Smooth muscle cell (in vitro differentiated cells): ENCODE measurements around the gene TBCD. TPM values are rescaled to one million over a fixed set of nuclear protein-coding genes. Genes with fewer than 3 reads are reported as not detected.
A peak's percentile ranks its signal among the peaks of the same experiment; 100 is the strongest.

Experiments
- DNase-seq: peaks from one replicate; lab custom pipeline; 2025; ENCODE audit not compliant: unreplicated experiment; lab: John Stamatoyannopoulos, UW
- H2AFZ ChIP-seq: fragments of 200-600 bp; sonication (generic); 2 replicates; pipeline ENCODE4 v1.6.0; 2016; ENCODE audit warnings: antibody characterized with exemption, low read depth, mild to moderate bottlenecking
- H3F3A ChIP-seq: fragments of 200-600 bp; sonication (generic); 2 replicates; pipeline ENCODE4 v1.6.0; 2017; ENCODE audit warnings: antibody characterized with exemption, low read depth
- H3K27ac ChIP-seq: fragments of 200-600 bp; sonication (generic); 2 replicates; pipeline ENCODE4 v1.5.1; 2016; ENCODE audit warnings: low read depth, mild to moderate bottlenecking
- H3K27me3 ChIP-seq: fragments of 200-600 bp; sonication (generic); 2 replicates; pipeline ENCODE4 v1.6.1; 2016; ENCODE audit warnings: low read depth, mild to moderate bottlenecking
- H3K36me3 ChIP-seq: fragments of 200-600 bp; sonication (generic); 2 replicates; pipeline ENCODE4 v1.5.1; 2016; ENCODE audit warnings: low read depth
- H3K4me1 ChIP-seq: fragments of 200-600 bp; sonication (generic); 2 replicates; pipeline ENCODE4 v1.5.1; 2016; ENCODE audit warnings: low read depth
- H3K4me2 ChIP-seq: fragments of 200-600 bp; sonication (generic); 2 replicates; pipeline ENCODE4 v1.6.0; 2016; ENCODE audit warnings: mild to moderate bottlenecking
- H3K4me3 ChIP-seq: fragments of 200-600 bp; sonication (generic); 2 replicates; pipeline ENCODE4 v1.5.1; 2016; ENCODE audit warnings: mild to moderate bottlenecking
- H3K79me2 ChIP-seq: fragments of 200-600 bp; sonication (generic); 2 replicates; pipeline ENCODE4 v1.6.0; 2016; ENCODE audit warnings: low read depth, mild to moderate bottlenecking
- H3K9ac ChIP-seq: fragments of 200-600 bp; sonication (generic); 2 replicates; pipeline ENCODE4 v1.6.0; 2016; ENCODE audit warnings: low read depth
- H3K9me3 ChIP-seq: fragments of 200-600 bp; sonication (generic); replicated peaks from 2 replicates; pipeline ENCODE4 v1.5.1; 2016; ENCODE audit warnings: low read depth
- H4K20me1 ChIP-seq: fragments of 200-600 bp; sonication (generic); 2 replicates; pipeline ENCODE4 v1.6.0; 2016; ENCODE audit warnings: low read depth
- WGBS: methylation state at CpG from one replicate; pipeline ENCODE4 v1.1.7; 2016; ENCODE audit warnings: low lambda C conversion rate; 5-methylcytosine and 5-hydroxymethylcytosine counted together
- polyA plus RNA-seq: library from polyadenylated mRNA; unstranded; fragments of >200 nt; fragmentation: Nextera tagmentation; extraction: Ambion mirVana; gene quantifications from 2 replicates; pipeline ENCODE4 v1.2.1, GENCODE V29; 2016
- total RNA-seq: library from RNA; depleted of rRNA; stranded (reverse); fragments of >200 nt; gene quantifications from 2 replicates; pipeline ENCODE4 v1.2.3, GENCODE V29; 2014
- TF ChIP-seq, protein P1 (sequence below): fragments of 200-600 bp; sonication (generic); IDR thresholded peaks from 2 replicates; pipeline ENCODE4 v1.5.1; 2017; ENCODE audit warnings: borderline replicate concordance, mild to moderate bottlenecking, antibody characterized with exemption; ENCODE audit not compliant: insufficient read depth, poor library complexity, severe bottlenecking

TBCD gene
- total and polyA plus RNA-seq, 2 experiments from 2014 or later: 29.1 to 38.8 TPM

DNA sequence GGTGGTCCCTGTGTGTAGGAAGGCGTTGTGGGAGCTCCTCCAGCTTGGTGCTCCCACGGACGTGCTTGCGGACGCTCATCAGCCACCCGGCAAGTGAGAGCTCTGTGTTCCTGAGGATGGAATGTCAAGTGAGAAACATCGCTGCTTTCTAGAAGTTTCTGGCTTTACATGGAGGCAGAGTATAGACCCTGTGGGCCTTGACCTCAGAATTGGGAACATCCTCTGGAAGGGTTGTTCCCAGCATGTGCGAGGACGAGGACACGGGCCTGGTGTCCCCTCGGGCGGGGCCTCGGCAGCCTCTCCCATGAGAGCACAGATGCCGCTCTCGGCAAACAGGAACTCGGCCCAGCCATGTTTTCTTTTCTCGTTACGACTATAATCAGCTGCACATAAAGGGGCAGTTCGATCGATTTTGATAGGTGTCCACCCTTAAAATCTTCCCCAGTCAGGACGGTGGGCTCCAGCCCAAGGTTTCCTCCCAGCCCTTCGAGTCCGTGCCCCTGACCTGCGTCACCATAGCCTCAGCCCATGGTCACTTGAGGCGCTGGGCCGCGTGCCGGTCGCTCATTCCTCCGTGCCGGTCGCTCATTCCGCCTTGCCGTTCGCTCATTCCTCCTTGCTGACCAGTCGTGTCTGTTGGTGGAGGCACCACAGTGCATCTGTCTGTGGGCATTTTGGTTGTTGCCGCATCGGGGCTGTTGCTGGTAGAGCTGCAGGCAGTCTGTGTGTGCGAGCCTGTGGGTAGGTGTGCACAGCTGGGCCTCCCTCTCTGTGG is 179.2 kb downstream of the TBCD start:
- peak overlapping the region; percentile 74 for H3K27ac ChIP-seq
- H2AFZ ChIP-seq: no peak overlapping the region
- H3K4me3 ChIP-seq: no peak overlapping the region
- TF ChIP-seq, protein P1, sequence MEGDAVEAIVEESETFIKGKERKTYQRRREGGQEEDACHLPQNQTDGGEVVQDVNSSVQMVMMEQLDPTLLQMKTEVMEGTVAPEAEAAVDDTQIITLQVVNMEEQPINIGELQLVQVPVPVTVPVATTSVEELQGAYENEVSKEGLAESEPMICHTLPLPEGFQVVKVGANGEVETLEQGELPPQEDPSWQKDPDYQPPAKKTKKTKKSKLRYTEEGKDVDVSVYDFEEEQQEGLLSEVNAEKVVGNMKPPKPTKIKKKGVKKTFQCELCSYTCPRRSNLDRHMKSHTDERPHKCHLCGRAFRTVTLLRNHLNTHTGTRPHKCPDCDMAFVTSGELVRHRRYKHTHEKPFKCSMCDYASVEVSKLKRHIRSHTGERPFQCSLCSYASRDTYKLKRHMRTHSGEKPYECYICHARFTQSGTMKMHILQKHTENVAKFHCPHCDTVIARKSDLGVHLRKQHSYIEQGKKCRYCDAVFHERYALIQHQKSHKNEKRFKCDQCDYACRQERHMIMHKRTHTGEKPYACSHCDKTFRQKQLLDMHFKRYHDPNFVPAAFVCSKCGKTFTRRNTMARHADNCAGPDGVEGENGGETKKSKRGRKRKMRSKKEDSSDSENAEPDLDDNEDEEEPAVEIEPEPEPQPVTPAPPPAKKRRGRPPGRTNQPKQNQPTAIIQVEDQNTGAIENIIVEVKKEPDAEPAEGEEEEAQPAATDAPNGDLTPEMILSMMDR: no peak
- no peaks in the 10 kb centered on the region for H3K36me3 ChIP-seq
- H3F3A ChIP-seq: no peaks in the 10 kb centered on the region
- no peaks in the 10 kb centered on the region for H3K4me1 ChIP-seq
- no peaks in the 10 kb centered on the region for H3K79me2 ChIP-seq
- H3K27me3 ChIP-seq: no peaks in the 10 kb centered on the region
- H4K20me1 ChIP-seq: no peaks in the 10 kb centered on the region
- no peak overlapping the region for H3K9ac ChIP-seq
- no peak for DNase-seq
- WGBS: 88% methylated on average over 39 of the region's 39 CpGs
- H3K4me2 ChIP-seq: peak overlapping the region; percentile 12
- no peaks in the 10 kb centered on the region for H3K9me3 ChIP-seq

DNA sequence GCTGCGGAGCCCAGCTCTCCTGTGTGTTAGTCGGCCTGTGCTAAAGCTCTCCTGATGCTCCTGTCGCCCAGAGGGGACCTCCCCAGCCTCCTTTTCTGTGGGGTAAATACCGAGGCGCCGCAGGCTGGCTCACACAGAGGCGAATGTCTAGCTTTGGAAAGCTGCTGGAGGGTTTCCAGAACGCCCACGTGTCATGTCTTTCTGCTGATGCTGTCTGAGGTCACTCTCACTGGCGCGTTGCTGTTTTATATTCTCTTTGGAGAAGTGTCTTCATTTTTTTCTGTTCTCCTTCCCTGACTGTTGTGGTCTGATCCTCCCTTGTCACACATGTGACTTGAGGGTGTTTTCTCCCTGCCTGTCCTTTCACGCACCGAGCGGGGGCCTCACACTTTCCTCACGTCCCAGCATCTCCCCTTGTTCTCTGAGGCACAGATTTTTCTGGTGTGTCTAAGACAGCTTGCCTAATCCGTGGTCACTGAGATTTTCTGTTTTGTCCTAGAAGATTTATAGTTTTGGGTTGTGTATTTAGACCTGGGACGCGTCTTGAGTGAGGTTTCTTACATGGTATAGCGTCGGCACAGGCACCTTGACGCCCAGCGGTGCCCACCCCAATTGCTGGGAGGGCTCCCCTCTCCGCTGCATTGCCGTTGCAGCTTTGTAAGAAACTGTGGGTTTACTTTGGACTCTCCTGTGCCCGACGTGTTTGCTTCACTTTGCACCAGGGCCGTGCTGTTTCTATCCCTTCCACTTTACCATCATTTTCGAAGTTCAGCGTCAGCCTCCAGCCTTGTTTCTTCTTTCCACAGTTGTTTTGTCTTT is 180.0 kb downstream of the TBCD start:
- H3K9ac ChIP-seq: peak overlapping the region; percentile 38
- peak; percentile 24 for DNase-seq
- TF ChIP-seq, protein P1: no peak

DNA sequence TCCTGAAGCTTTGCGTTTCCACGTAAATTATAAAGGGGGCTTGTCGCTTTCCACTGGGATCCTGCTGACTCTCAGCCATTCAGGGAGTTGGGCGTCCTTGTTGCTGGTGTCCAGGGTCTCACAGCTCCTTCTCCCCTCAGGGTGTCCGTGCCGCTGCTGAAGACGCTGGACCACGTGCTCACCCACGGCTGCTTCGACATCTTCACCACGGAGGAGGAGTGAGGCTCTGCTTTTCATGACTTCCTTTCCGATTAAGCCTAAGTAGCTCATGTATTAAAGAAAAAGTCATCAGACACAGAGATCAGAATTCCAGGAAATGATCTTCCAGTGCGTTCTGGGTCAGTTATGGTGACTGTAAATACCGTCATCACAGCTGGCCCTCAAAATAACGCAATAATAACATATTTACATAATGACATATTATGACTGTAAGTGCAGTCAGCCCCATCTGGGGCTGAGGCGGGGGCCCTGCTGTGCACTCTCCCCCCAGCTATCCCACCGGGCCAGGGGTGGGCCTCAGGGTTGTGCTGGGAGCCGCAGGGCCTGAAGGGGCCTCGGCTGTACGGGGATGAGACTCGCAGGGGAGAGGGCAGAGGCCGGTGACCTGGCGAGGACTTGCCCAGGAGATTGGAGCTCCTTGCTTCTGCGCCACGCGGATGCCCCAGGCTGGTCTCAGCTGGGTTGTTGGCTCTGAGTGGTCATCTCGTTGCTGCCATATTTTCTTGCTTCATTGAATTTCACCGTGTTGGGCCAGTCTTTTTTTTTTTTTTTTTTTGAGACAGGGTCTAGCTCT is 180.8 kb downstream of the TBCD start:
- TF ChIP-seq, protein P1: no peak
- Histone ChIP-seq H2AFZ (no peak overlapping the region), H3K4me3 (no peak overlapping the region), H3F3A (no peaks in the 10 kb centered on the region), H3K9ac (peak overlapping the region; percentile 38), H3K27me3 (no peaks in the 10 kb centered on the region), H3K4me2 (peak overlapping the region; percentile 42), H4K20me1 (no peaks in the 10 kb centered on the region), H3K27ac (peak overlapping the region; percentile 74), H3K9me3 (no peaks in the 10 kb centered on the region), H3K79me2 (no peaks in the 10 kb centered on the region), H3K4me1 (no peaks in the 10 kb centered on the region), H3K36me3 (no peaks in the 10 kb centered on the region)
- DNase-seq: no peak
- 93% methylated on average over 28 of the region's 28 CpGs for WGBS

More for the DNA sequence above, 180.0 kb downstream of the TBCD start:
- Histone ChIP-seq H3K4me3 (no peak overlapping the region), H3K4me2 (peak overlapping the region; percentile 42), H2AFZ (no peak overlapping the region), H4K20me1 (no peaks in the 10 kb centered on the region), H3F3A (no peaks in the 10 kb centered on the region), H3K36me3 (no peaks in the 10 kb centered on the region), H3K27ac (peak overlapping the region; percentile 74), H3K79me2 (no peaks in the 10 kb centered on the region), H3K27me3 (no peaks in the 10 kb centered on the region), H3K9me3 (no peaks in the 10 kb centered on the region), H3K4me1 (no peaks in the 10 kb centered on the region)
- WGBS: 76% methylated on average over 29 of the region's 29 CpGs
